Naive thymus-derived CD8-positive, alpha-beta T cell (primary cell): ENCODE results near the gene NDUFB2. TPM values are rescaled to one million over a fixed set of nuclear protein-coding genes. Genes with fewer than 3 reads are reported as not detected.
"Not testable (repeated sequence)": the region's sequence is repeated elsewhere in the genome, so short reads cannot be mapped to it uniquely, and the experiment has no call there.

Experiments
- ATAC-seq, 2 donors: fragments of 150-1000 bp; cut with Tn5 transposase in 1 of 2; sonication (Bioruptor Pico), chemical (Tn5 transposase) in 1 of 2; 1 replicate in 1 of 2; 2 replicates in 1 of 2; pipeline ENCODE4 v1.10.0; 2021; ENCODE audit warnings: mild to moderate bottlenecking in 2 of 2, moderate library complexity in 2 of 2
- POLR2A ChIA-PET: fragments of 350-600 bp; sonication (Branson Sonifier 250); formaldehyde crosslinking; loops from one replicate; lab custom pipeline; 2021; ENCODE audit warnings: antibody characterized with exemption; lab: Charles Lee
- DNase-seq, 10 donors: peaks; one replicate each; pipeline versions ENCODE4 v3.0.0 to v3.0.0-alpha.2; 2020 to 2022
- H3K27ac Mint-ChIP-seq, 10 donors: one replicate each; pipeline ENCODE4 v1.8.0; 2020 to 2022; ENCODE audit warnings: mild to moderate bottlenecking in 10 of 10, mixed read lengths in 10 of 10, moderate library complexity in 4 of 10, inconsistent platforms in 1 of 10
- H3K27me3 Mint-ChIP-seq, 5 donors: one replicate each; pipeline ENCODE4 v1.8.0; 2021 to 2022; ENCODE audit warnings: mixed read lengths in 5 of 5
- H3K36me3 Mint-ChIP-seq, 3 donors: one replicate each; pipeline ENCODE4 v1.8.0; 2020 to 2022; ENCODE audit warnings: mixed read lengths in 3 of 3, mild to moderate bottlenecking in 2 of 3, inconsistent platforms in 1 of 3
- H3K4me1 Mint-ChIP-seq, 4 donors: one replicate each; pipeline ENCODE4 v1.8.0; 2021 to 2022; ENCODE audit warnings: mixed read lengths in 4 of 4
- H3K4me3 Mint-ChIP-seq, 10 donors: one replicate each; pipeline ENCODE4 v1.8.0; 2020 to 2022; ENCODE audit warnings: mild to moderate bottlenecking in 10 of 10, mixed read lengths in 10 of 10, moderate library complexity in 6 of 10, inconsistent platforms in 1 of 10
- H3K9me3 Mint-ChIP-seq, 9 donors: one replicate each; pipeline ENCODE4 v1.8.0; 2020 to 2022; ENCODE audit warnings: mixed read lengths in 9 of 9, mild to moderate bottlenecking in 3 of 9, inconsistent platforms in 1 of 9, moderate library complexity in 1 of 9
- polyA plus RNA-seq, 3 donors: library from polyadenylated mRNA; unstranded; fragments of 300-500 nt; fragmentation: Illumina TruSeq; gene quantifications; one replicate each; pipeline ENCODE4 v1.2.3, GENCODE V29; 2021
- total RNA-seq, 8 experiments: library from RNA in 2 of 8; stranded (reverse) in 2 of 8; gene quantifications; one replicate each; pipeline ENCODE4 v1.2.3 and lab custom pipeline; 2021 to 2026

NDUFB2 gene
- total and polyA plus RNA-seq, 5 experiments from 2014 or later: 98.5 to 524 (median 434) TPM

DNA sequence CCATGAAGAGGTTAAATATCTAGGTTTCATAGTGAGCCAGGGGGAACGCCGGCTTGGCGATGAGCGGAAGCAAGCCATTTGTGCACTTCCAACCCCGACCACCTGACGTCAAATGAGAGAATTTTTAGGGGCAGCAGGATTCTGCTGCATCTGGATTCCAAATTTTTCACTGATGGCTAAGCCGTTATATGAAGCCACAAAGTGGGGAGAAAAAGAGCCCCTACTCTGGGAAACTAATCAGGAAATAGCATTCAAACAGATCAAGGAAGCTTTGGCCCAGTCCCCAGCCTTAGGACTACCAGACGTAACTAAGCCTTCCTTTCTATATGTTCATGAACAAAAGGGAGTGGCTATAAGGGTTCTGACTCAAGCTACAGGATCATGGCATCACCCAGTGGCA lies 36.7 kb upstream of the NDUFB2 start:
- Mint-ChIP-seq H3K27me3 (peaks cover 0 to 8% (median 3%) of the 10 kb centered on the region in 5 donors), H3K36me3 (peaks cover 0 to 9% (median 0%) of the 10 kb centered on the region in 3 donors), H3K4me3 (no peak overlapping the region), H3K9me3 (no peaks in the 10 kb centered on the region), H3K4me1 (peaks cover 15 to 18% (median 17%) of the 10 kb centered on the region in 4 donors), H3K27ac (no peak overlapping the region)
- no peak for ATAC-seq
- DNase-seq: peak in 1 of 10 donors; percentile 46
- POLR2A ChIA-PET: interaction anchor here (0.6 to 1.4 kb wide), 2 partner anchors 13 to 151 kb away, joined by 3 to 7 read pairs; partner anchors contain the start of gene ADCK2

DNA sequence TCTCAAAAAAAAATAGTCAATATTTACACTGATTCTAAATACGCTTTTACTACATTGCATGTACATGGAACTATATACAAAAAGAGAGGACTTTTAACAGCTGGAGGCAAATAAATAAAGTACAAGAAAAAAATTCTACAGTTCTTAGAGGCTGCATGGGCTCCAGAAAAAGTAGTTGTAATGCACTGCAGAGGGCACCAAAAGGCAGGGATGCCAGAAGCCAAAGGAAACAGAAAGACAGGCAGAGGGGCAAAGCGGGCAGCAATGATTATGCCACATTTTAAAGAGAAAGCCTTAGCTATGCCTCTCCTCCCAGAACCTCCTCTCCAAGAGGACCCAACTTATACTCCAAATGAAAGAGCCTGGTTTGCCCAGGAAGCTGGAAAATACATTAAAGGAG lies 35.4 kb upstream of the NDUFB2 start:
- H3K27ac Mint-ChIP-seq: no peak overlapping the region
- H3K27me3 Mint-ChIP-seq: peaks cover 0 to 9% (median 6%) of the 10 kb centered on the region in 5 donors
- peaks cover 8 to 13% (median 12%) of the 10 kb centered on the region in 4 donors for H3K4me1 Mint-ChIP-seq
- POLR2A ChIA-PET: no interaction called here
- peaks cover 0 to 11% (median 0%) of the 10 kb centered on the region in 3 donors for H3K36me3 Mint-ChIP-seq
- DNase-seq (no peak), ATAC-seq (no peak)
- H3K4me3 Mint-ChIP-seq: no peak overlapping the region
- H3K9me3 Mint-ChIP-seq: no peaks in the 10 kb centered on the region

DNA sequence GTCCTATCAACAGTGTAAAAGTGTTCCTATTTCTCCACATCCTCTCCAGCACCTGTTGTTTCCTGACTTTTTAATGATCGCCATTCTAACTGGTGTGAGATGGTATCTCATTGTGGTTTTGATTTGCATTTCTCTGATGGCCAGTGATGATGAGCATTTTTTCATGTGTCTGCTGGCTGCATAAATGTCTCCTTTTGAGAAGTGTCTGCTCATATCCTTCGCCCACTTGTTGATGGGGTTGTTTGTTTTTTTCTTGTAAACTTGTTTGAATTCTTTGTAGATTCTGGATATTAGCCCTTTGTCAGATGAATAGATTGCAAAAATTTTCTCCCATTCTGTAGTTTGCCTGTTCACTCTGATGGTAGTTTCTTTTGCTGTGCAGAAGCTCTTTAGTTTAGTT lies 33.6 kb upstream of the NDUFB2 start:
- POLR2A ChIA-PET, ATAC-seq, H3K4me1 Mint-ChIP-seq, H3K27ac Mint-ChIP-seq, H3K9me3 Mint-ChIP-seq, H3K27me3 Mint-ChIP-seq, DNase-seq, H3K4me3 Mint-ChIP-seq: not testable (repeated sequence)
- peaks cover 0 to 11% (median 0%) of the 10 kb centered on the region in 3 donors for H3K36me3 Mint-ChIP-seq

DNA sequence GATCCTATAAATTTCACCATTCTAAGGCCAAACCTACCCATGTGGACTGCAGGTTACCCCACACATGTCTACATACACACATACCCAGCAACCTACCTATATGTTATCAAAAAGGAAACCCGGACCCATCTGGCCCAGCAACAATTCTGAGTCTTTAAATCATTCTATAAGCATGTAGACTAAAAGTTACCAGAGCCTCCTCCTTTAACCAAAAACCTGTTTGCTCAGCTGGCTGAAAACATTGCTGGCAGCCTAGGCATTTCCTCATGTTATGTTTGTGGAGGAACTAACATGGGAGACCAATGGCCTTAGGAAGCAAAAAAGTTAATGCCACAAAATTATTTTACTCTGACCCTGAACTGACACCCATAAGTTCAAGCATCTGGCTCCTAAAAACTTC lies 29.0 kb upstream of the NDUFB2 start:
- POLR2A ChIA-PET: no interaction called here

DNA sequence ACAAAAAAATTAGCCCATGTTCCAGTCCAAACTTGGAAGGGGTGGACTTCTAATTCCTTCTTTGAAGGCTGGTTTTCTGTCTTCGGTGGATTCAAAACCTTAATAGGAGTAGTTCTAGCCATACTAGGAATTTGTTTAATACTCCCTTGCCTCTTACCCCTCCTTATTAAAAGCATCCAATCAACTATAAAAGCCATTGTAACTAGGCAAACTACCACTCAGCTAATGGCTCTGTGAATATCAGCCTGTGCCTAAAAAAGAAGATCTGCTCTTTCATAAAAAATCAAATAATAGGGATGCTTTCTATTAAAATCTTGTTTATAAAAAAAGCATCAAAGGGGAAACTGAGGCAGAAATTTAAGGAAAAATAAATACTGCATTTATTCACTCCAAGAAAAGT lies 27.9 kb upstream of the NDUFB2 start:
- H3K4me1 Mint-ChIP-seq: peaks cover 1 to 9% (median 6%) of the 10 kb centered on the region in 4 donors
- peaks cover 0 to 3% (median 2%) of the 10 kb centered on the region in 5 donors for H3K27me3 Mint-ChIP-seq
- no peaks in the 10 kb centered on the region for H3K9me3 Mint-ChIP-seq
- POLR2A ChIA-PET: no interaction called here
- H3K4me3 Mint-ChIP-seq: no peak overlapping the region
- no peak for ATAC-seq
- H3K36me3 Mint-ChIP-seq: peaks cover 0 to 6% (median 0%) of the 10 kb centered on the region in 3 donors
- no peak for DNase-seq
- H3K27ac Mint-ChIP-seq: no peak overlapping the region

More for the DNA sequence above, 29.0 kb upstream of the NDUFB2 start:
- Mint-ChIP-seq H3K36me3 (peaks cover 0 to 11% (median 0%) of the 10 kb centered on the region in 3 donors), H3K27me3 (peaks cover 0 to 3% (median 2%) of the 10 kb centered on the region in 5 donors), H3K27ac (no peak overlapping the region), H3K9me3 (no peaks in the 10 kb centered on the region), H3K4me3 (no peak overlapping the region), H3K4me1 (peaks cover 0 to 6% (median 4%) of the 10 kb centered on the region in 4 donors)
- ATAC-seq: no peak
- DNase-seq: no peak

DNA sequence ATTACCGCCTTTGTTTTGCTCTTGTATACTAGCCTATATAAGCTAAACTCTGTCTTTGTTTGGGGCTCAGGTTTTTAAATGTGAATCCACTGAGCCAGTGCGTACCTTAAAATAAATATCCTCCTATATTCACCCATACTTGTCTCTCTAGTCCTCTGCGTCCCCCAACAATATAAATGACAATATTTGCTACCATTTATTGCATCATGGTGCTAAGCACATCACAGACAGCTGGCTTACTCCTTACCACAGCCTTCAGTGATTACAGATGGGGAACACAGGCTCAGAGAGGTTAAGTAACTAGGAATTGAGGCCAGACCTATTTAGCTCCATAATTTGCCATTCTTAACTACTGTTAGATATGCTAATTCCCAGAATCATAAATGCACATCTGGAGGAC lies 27.2 kb upstream of the NDUFB2 start:
- Mint-ChIP-seq H3K9me3 (no peaks in the 10 kb centered on the region), H3K36me3 (peaks cover 0 to 4% (median 0%) of the 10 kb centered on the region in 3 donors), H3K4me3 (no peak overlapping the region), H3K4me1 (peaks cover 3 to 16% (median 12%) of the 10 kb centered on the region in 4 donors), H3K27ac (no peak overlapping the region), H3K27me3 (peaks cover 0 to 3% (median 2%) of the 10 kb centered on the region in 5 donors)
- ATAC-seq (no peak), DNase-seq (no peak)
- POLR2A ChIA-PET: no interaction called here

DNA sequence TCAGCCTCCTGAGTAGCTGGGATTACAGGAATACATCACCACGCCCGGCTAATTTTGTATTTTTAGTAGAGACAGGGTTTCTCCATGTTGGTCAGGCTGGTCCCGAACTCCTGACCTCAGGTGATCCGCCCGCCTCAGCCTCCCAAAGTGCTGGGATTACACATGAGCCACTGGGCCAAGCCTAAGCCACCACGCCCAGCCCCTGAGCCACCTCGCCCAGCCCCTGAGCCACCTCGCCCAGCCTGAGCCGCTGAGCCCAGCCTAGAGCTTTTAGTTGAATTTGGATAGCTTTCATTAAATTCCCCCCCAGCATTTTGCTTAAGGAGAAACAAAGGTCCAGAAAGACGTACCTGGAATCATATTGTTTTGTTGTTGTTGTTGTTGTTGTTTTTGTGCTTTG lies 26.6 kb upstream of the NDUFB2 start:
- ATAC-seq, H3K27me3 Mint-ChIP-seq, H3K9me3 Mint-ChIP-seq, H3K27ac Mint-ChIP-seq, DNase-seq, H3K36me3 Mint-ChIP-seq, POLR2A ChIA-PET: not testable (repeated sequence)
- Mint-ChIP-seq H3K4me1 (peaks cover 3 to 22% (median 18%) of the 10 kb centered on the region in 4 donors), H3K4me3 (peak overlapping the region in 1 of 10 donors; percentile 24)

DNA sequence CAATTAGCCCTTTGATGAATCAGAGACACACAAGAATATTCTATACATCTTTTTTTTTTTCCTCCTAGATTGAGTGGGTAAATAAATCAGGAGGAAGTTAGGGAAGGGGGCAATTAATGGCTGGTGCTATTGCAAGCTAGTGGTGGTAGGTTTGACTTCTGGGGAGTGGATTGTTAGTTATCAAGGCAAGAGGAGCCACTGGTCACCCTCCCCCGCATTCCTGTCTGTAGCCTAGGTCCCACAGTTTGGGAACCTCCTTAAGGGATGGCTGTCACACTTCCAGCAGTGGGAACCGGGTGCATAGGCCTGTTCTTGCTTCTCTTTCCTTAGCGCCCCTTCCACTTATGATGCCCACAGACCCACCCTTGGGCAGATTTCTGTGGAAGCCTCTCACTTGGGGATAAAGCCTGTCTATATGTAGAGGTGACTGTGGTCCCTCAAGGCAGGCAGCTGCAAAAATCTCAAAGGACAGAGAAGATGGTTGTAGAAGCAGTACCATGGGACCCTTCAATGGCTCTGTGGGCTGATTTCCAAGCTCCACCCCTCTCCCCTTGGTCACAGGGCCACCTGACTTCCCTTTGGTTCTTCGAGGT lies 26.1 kb upstream of the NDUFB2 start:
- Mint-ChIP-seq H3K4me3 (peak overlapping the region in 1 of 10 donors; percentile 23), H3K9me3 (no peaks in the 10 kb centered on the region), H3K27ac (peak overlapping the region in 2 of 10 donors; percentile 39 to 43), H3K27me3 (peaks cover 0 to 2% (median under 1%) of the 10 kb centered on the region in 5 donors), H3K4me1 (peaks cover 3 to 27% (median 23%) of the 10 kb centered on the region in 4 donors), H3K36me3 (peaks cover 0 to 2% (median under 1%) of the 10 kb centered on the region in 3 donors)
- DNase-seq (no peak), ATAC-seq (no peak)
- POLR2A ChIA-PET: no interaction called here

DNA sequence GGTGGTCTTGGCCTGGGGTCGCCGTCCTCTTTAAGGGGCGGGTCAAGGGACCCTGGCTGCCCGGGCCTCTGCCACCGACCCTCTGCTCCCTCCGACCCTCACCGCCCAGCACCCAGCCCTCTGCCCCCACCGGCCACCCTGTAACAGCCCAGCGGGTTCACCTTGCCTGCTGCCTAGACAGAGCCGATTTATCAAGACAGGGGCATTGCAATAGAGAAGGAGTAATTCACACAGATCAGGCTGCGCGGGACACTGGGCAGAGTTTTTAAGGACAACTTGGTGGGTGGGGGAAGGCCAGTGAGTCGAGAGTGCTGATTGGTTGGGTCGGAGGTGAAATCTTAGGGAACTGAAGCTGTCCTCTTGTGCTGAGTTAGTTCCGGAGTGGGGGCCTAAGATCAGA lies 24.5 kb upstream of the NDUFB2 start:
- ATAC-seq: no peak
- peaks cover 0 to 8% (median 0%) of the 10 kb centered on the region in 3 donors for H3K36me3 Mint-ChIP-seq
- peak overlapping the region; percentile 58 to 92 (median 76) for H3K4me3 Mint-ChIP-seq
- POLR2A ChIA-PET: interaction anchor here (1.2 to 2.8 kb wide), 5 partner anchors 12 to 343 kb away, joined by 4 to 14 read pairs (median 7); partner anchors contain the start of genes MRPS33 and NDUFB2
- peaks cover 5 to 42% (median 34%) of the 10 kb centered on the region in 4 donors for H3K4me1 Mint-ChIP-seq
- no peaks in the 10 kb centered on the region for H3K9me3 Mint-ChIP-seq
- DNase-seq: no peak
- H3K27me3 Mint-ChIP-seq: no peaks in the 10 kb centered on the region
- peak overlapping the region in 9 of 10 donors; percentile 11 to 89 (median 77) for H3K27ac Mint-ChIP-seq

DNA sequence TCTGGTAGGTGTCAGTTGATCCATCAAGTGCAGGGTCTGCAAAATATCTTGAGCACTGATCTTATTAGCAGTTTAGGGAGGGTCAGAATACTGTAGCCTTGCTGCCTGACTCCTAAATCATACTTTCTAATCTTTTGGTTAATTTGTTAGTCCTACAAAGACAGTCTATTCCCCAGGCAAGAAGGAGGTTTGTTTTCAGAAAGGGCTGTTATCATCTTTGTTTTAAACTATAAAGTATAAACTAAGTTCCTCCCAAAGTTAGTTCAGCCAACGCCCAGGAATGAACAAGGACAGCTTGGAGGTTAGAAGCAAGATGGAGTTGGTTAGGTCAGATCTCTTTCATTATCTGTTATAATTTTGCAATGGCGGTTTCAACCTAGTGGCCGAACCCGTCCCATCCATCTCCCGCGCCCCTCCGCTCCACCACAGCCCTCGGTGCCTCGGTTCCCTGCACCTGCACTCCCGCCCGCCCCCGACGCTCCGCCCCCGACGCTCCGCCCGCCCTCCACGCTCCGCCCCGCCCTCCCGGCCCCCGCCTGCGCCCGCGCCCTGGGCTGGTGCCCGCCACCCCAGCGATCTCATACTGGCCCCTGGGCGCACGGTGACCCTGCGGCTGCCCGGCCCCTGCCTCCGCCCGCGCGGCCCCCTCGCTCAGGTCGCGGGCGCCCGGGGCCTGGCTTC lies 24.0 kb upstream of the NDUFB2 start, which contains the start of gene ADCK2:
TSS of gene ADCK2 (plus strand) at position 564 of the 681 bp plus-strand sequence. CDS start 386 bp downstream, outside the sequence.
- Mint-ChIP-seq H3K4me3 (peak within 1 kb of the TSS; percentile 86 to 94 (median 90)), H3K27me3 (no peaks in the 10 kb centered on the region), H3K9me3 (no peaks in the 10 kb centered on the region), H3K36me3 (peaks cover 0 to 12% (median 0%) of the 10 kb centered on the region in 3 donors), H3K4me1 (peaks cover 7 to 46% (median 37%) of the 10 kb centered on the region in 4 donors), H3K27ac (peak within 1 kb of the TSS; percentile 81 to 97 (median 93))
- DNase-seq (peak in 5 of 10 donors; percentile 36 to 71 (median 64)), ATAC-seq (peak; percentile 68 to 70)
- POLR2A ChIA-PET: interaction anchor here (0.8 to 2.8 kb wide), 12 partner anchors 12 to 342 kb away, joined by 3 to 14 read pairs (median 4); partner anchors contain the start of genes BRAF, MRPS33 and NDUFB2

DNA sequence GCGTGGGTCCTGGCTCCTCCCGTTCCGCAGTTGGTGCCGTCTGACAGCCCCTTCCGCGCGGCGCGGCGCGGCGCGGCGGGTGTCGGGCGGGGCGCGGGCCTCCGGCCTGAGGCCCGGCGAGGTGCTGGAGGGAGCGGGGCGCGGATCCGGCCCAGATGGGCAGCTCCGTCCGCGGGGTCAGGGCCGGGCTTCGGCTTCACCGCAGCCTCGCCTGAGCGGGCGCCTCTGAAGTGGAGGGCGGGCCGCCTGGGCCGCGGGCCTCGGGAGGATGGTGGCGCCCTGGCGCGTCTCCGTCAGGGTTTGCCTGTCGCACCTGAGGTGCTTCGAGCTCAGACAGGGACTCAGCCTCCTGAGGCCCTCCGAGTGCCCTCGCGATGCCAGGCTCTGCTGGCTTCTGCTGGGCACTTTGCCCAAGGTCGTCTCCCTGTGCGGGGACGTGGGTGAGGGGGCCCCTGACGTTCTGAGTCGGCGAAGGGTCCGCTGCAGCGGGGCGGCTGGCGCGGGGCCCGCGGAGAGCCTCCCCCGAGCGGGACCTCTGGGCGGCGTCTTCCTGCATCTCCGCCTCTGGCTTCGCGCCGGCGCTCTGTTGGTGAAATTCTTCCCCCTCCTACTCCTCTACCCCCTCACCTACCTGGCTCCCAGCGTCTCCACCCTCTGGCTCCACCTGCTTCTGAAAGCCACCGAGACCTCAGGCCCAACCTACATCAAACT lies 23.3 kb upstream of the NDUFB2 start:
- POLR2A ChIA-PET: interaction anchor here (0.7 to 2.8 kb wide), 14 partner anchors 11 to 410 kb away, joined by 3 to 14 read pairs (median 4); partner anchors contain the start of genes BRAF, MRPS33 and NDUFB2

DNA sequence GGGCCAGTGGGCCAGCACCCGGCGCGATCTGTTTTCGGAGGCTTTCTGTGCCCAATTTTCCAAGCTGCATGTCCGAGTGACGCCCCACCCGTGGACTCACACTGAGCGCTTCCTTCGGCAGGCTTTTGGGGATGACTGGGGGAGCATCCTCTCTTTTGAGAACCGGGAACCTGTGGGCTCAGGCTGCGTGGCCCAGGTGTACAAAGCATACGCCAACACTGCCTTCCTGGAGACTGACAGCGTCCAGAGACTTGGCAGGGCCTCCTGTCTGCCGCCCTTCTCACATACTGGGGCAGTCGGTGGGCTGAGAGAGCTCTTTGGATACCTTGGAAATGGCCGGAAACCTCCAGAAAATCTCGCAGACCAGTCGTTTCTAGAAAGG lies 22.7 kb upstream of the NDUFB2 start:
- DNase-seq: no peak
- H3K4me3 Mint-ChIP-seq: peak overlapping the region; percentile 86 to 94 (median 90)
- H3K27ac Mint-ChIP-seq: peak overlapping the region; percentile 81 to 97 (median 93)
- H3K36me3 Mint-ChIP-seq: peaks cover 0 to 24% (median 0%) of the 10 kb centered on the region in 3 donors
- H3K4me1 Mint-ChIP-seq: peaks cover 17 to 53% (median 44%) of the 10 kb centered on the region in 4 donors
- no peaks in the 10 kb centered on the region for H3K27me3 Mint-ChIP-seq
- POLR2A ChIA-PET: interaction anchor here (0.7 to 2.8 kb wide), 9 partner anchors 10 to 410 kb away, joined by 3 to 14 read pairs (median 4); partner anchors contain the start of genes BRAF, MRPS33 and NDUFB2
- H3K9me3 Mint-ChIP-seq: no peaks in the 10 kb centered on the region
- ATAC-seq: no peak

More for the DNA sequence above, 23.3 kb upstream of the NDUFB2 start:
- H3K36me3 Mint-ChIP-seq: peaks cover 0 to 19% (median 0%) of the 10 kb centered on the region in 3 donors
- peak; percentile 82 to 84 for ATAC-seq
- peak overlapping the region; percentile 86 to 94 (median 90) for H3K4me3 Mint-ChIP-seq
- H3K27ac Mint-ChIP-seq: peak overlapping the region; percentile 81 to 97 (median 93)
- peaks cover 14 to 53% (median 42%) of the 10 kb centered on the region in 4 donors for H3K4me1 Mint-ChIP-seq
- no peaks in the 10 kb centered on the region for H3K9me3 Mint-ChIP-seq
- peak; percentile 50 to 77 (median 63) for DNase-seq
- H3K27me3 Mint-ChIP-seq: no peaks in the 10 kb centered on the region
